ENCODE results near the gene ATP6V0B. TPM values are rescaled to one million over a fixed set of nuclear protein-coding genes. Genes with fewer than 3 reads are reported as not detected.

The ATP6V0B gene
- total and polyA plus RNA-seq, 10 of the 15 experiments (the other 5 are each of a cell fraction or from before 2014, with no cell fraction given): 65.3 to 250 (median 144) TPM

DNA sequence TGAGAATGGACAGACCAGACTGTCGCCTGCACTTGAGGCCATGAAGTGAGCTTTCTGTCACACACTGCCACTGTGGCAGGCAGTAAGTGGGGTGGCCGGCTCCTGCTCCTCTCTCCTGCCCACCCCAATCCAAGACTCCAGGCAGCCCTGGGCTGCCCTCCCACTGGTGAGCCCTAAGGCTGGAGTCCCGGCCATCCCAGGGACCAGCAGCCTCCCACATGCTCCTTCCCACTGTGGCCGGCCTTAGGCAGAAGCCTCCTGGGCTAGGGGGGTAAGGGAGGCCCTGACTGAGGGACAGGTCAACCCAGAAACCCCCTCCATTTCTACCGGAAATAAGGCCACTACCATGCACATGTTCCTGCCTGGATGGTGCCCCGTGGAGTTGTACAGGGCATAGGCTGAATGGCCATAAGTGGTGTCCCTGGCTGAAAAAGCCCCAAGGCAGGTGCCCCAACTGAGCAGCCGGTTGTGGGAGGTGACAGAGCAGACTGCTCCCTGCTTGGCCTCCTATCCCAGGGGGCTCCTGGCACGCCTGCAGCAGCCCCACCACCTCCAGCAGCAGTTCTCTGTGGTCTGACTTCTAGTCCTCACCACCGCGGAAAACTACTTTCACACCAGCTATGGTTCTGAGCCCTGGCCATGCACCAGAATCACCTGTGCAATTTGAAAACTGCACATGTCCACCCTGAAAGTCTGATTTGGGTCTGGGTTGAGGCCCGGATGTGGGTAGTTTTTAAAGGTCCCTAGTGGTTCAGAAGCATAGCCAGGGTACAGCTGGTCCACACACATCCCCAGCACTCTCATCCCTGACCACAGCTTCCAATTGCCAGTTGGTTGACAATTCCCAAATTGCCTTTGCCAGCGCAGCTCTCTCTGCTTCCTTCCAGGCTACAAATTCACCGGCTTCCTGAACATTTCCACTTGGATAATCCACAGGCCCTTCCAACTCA, 42.8 kb upstream of the ATP6V0B start:
- Histone ChIP-seq H3K4me3 (no peak overlapping the region), H3K4me2 (ENCODE audit: control insufficient read depth, insufficient read depth) (no peak overlapping the region), H3K27me3 (replicated peaks in 1 of 2; ENCODE audit: control insufficient read depth in 2 of 2, insufficient read depth in 2 of 2, low read length in 1 of 2) (no peaks in the 10 kb centered on the region), H3K9me3 (replicated peaks; ENCODE audit: control insufficient read depth, insufficient read depth, low read length) (no peaks in the 10 kb centered on the region), H3K9ac (ENCODE audit: control insufficient read depth, insufficient read depth, low read length) (no peak overlapping the region), H3K27ac (ENCODE audit: control insufficient read depth, insufficient read depth) (no peak overlapping the region), H3K36me3 (ENCODE audit: control insufficient read depth in 2 of 2, insufficient read depth in 2 of 2, low read length in 1 of 2) (no peaks in the 10 kb centered on the region), H3K79me2 (ENCODE audit: control insufficient read depth, insufficient read depth, low read length) (no peaks in the 10 kb centered on the region), H4K20me1 (ENCODE audit: control insufficient read depth, insufficient read depth) (no peaks in the 10 kb centered on the region), H3K4me1 (ENCODE audit: control insufficient read depth, insufficient read depth, low read length) (peaks cover 11% of the 10 kb centered on the region), H2AFZ (ENCODE audit: control insufficient read depth, low read depth, low read length) (no peak overlapping the region)
- RAD21 ChIA-PET (ENCODE audit: unreplicated experiment): interaction anchor here (1.1 to 13.3 kb wide), 2 partner anchors 165 to 176 kb away, joined by 3 to 587 read pairs; no protein-coding TSS in a partner anchor
- SMC1A ChIA-PET (ENCODE audit: uncharacterized antibody, unreplicated experiment): interaction anchor here (1.1 to 8.7 kb wide), 5 partner anchors 13 to 165 kb away, joined by 3 to 481 read pairs (median 21); partner anchors contain the start of gene IPO13
- WGBS (ENCODE audit: insufficient coverage, insufficient replicate concordance, low lambda C conversion rate, missing lambda C conversion rate): 48% methylated on average over 13 of the region's 13 CpGs
- POLR2A ChIA-PET: interaction anchor here (1.0 kb wide), 1 partner anchor 168 kb away, joined by 4 read pairs; no protein-coding TSS in a partner anchor
- in situ Hi-C loops (cut with MboI): loop anchor here (5.0 kb wide), 1 partner anchor 170 kb away; no protein-coding TSS in a partner anchor
- no peak for ATAC-seq
- TF ChIP-seq FOXK2 (IDR thresholded peaks at IDR 0.05): no peak
- 0 out of 2 replicates have a peak, but pooled peaks have one; percentile 11 for TF ChIP-seq IKZF1 (conservative IDR thresholded peaks at IDR 0.05)
- FAIRE-seq: no peak
- no peak for DNase-seq (ENCODE audit: low read depth, low spot score)
- intact Hi-C loops (cut with micrococcal nuclease; ENCODE audit: unreplicated experiment): loop anchor here (5.0 kb wide), 1 partner anchor 95 kb away; no protein-coding TSS in a partner anchor
- CTCF ChIA-PET: interaction anchor here (0.9 to 19.3 kb wide), 5 partner anchors 8 to 279 kb away, joined by 3 to 1117 read pairs (median 95); partner anchors contain the start of genes IPO13 and KDM4A
- BruUV-seq (replicated peaks): no TSS peak

DNA sequence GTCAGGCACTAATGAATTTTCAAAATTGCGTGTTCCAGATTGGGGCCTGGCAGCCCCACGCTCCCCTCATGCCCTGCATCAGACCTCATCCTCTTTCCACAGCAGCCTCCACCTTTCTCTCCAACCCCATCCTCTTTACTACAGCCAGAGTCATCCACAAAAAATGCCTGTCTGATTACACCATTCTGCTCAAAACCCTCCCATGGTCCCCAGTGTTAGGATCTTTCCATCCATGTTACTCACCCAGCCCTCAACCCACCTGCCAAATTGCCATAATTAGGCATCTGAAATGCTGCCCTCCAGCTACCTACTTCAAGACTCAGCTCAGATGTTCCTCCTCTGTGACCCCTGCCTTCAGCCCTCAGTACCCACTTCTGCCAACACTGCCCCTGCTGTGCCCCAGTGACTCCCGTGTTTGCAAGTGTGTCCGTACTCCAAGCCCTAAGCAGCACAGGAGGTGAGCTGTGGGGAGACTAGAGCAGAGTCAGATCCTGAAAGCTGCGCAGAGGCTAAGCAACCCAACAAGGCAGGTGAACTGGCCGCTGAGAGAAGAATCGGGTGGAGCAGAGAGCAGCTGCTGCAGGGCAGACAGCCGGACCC, 41.9 kb upstream of the ATP6V0B start:
- Histone ChIP-seq H3K9ac (ENCODE audit: control insufficient read depth, insufficient read depth, low read length) (no peak overlapping the region), H3K36me3 (ENCODE audit: control insufficient read depth in 2 of 2, insufficient read depth in 2 of 2, low read length in 1 of 2) (no peaks in the 10 kb centered on the region), H3K4me2 (ENCODE audit: control insufficient read depth, insufficient read depth) (peak overlapping the region; percentile 67), H2AFZ (ENCODE audit: control insufficient read depth, low read depth, low read length) (peak overlapping the region; percentile 52), H3K4me3 (peak overlapping the region; percentile 60; the same call in 1 of the 2 replicates), H3K9me3 (replicated peaks; ENCODE audit: control insufficient read depth, insufficient read depth, low read length) (no peaks in the 10 kb centered on the region), H3K4me1 (ENCODE audit: control insufficient read depth, insufficient read depth, low read length) (peaks cover 11% of the 10 kb centered on the region), H3K27ac (ENCODE audit: control insufficient read depth, insufficient read depth) (no peak overlapping the region), H4K20me1 (ENCODE audit: control insufficient read depth, insufficient read depth) (no peaks in the 10 kb centered on the region), H3K79me2 (ENCODE audit: control insufficient read depth, insufficient read depth, low read length) (no peaks in the 10 kb centered on the region), H3K27me3 (replicated peaks in 1 of 2; ENCODE audit: control insufficient read depth in 2 of 2, insufficient read depth in 2 of 2, low read length in 1 of 2) (no peaks in the 10 kb centered on the region)
- POLR2A ChIA-PET: interaction anchor here (1.0 kb wide), 1 partner anchor 169 kb away, joined by 4 read pairs; no protein-coding TSS in a partner anchor
- RAD21 ChIA-PET (ENCODE audit: unreplicated experiment): interaction anchor here (1.1 to 13.3 kb wide), 4 partner anchors 166 to 403 kb away, joined by 3 to 587 read pairs (median 22); partner anchors contain the start of gene PTPRF
- no peak for ATAC-seq
- no peak for FAIRE-seq
- in situ Hi-C loops (cut with MboI) (loop anchor here (5.0 kb wide), 1 partner anchor 171 kb away; no protein-coding TSS in a partner anchor), intact Hi-C loops (cut with micrococcal nuclease; ENCODE audit: unreplicated experiment) (loop anchor here (5.0 kb wide), 1 partner anchor 96 kb away; no protein-coding TSS in a partner anchor)
- no TSS peak for BruUV-seq (replicated peaks)
- 47% methylated on average over 8 of the region's 8 CpGs for WGBS (ENCODE audit: insufficient coverage, insufficient replicate concordance, low lambda C conversion rate, missing lambda C conversion rate)
- TF ChIP-seq, protein P1, sequence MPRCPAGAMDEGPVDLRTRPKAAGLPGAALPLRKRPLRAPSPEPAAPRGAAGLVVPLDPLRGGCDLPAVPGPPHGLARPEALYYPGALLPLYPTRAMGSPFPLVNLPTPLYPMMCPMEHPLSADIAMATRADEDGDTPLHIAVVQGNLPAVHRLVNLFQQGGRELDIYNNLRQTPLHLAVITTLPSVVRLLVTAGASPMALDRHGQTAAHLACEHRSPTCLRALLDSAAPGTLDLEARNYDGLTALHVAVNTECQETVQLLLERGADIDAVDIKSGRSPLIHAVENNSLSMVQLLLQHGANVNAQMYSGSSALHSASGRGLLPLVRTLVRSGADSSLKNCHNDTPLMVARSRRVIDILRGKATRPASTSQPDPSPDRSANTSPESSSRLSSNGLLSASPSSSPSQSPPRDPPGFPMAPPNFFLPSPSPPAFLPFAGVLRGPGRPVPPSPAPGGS (IDR thresholded peaks at IDR 0.05; ENCODE audit: borderline replicate concordance, insufficient read depth, low read depth, low read length, poor library complexity, severe bottlenecking): peak; percentile 26
- no peak for TF ChIP-seq RB1 (IDR thresholded peaks at IDR 0.05; ENCODE audit: borderline replicate concordance)
- SMC1A ChIA-PET (ENCODE audit: uncharacterized antibody, unreplicated experiment): interaction anchor here (1.0 to 8.7 kb wide), 7 partner anchors 12 to 311 kb away, joined by 3 to 481 read pairs (median 4); partner anchors contain the start of gene IPO13
- CTCF ChIA-PET: interaction anchor here (0.8 to 19.3 kb wide), 8 partner anchors 9 to 403 kb away, joined by 3 to 1117 read pairs (median 30); partner anchors contain the start of genes IPO13 and KDM4A
- DNase-seq (ENCODE audit: low read depth, low spot score): no peak

Data from GM12878 (cell line).